ENCODE results near the gene REG4.
"Not testable (repeated sequence)": the region's sequence is repeated elsewhere in the genome, so short reads cannot be mapped to it uniquely, and the experiment has no call there.

The REG4 gene

GRCh38 chr1:119811387-119811786 lies at the start of gene REG4:
Gene REG4 (minus strand): TSS chr1:119811460. CDS start chr1:119808769, 2,691 bp downstream.
- no peaks in the 10 kb centered on the region for H3K36me3 ChIP-seq
- H4K20me1 ChIP-seq: no peaks in the 10 kb centered on the region
- TF ChIP-seq Cebpa-rat (IDR thresholded peaks at IDR 0.05): no peak

DNA sequence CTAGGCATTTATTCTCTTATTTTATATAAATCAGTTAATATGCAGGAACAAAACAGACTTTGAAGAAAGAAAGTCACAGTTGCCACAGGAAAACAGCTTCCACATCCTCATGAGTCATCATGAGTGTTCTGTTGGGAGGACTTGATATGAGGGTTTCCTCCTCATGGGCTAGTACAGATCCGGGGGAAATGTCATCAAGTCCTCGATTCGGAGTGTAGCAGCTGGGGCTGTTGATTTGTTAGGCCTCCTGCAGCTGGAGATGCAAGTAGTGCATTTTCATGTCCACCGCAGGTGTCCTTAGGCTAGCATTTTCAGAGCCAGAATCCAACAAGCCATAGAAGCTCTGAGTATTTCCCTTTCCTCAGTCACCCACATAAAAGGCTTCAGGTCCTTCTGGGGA lies 48.4 kb upstream of the REG4 start:
- Histone ChIP-seq H3K27me3 (no peaks in the 10 kb centered on the region), H3K36me3 (no peaks in the 10 kb centered on the region), H4K20me1 (no peaks in the 10 kb centered on the region), H3K4me3 (peak overlapping the region in 5 of 10 experiments; percentile 14 to 53 (median 21); a peak in 7 of 20 replicates), H3K27ac (peak overlapping the region; percentile 20 to 92 (median 80); a peak in 21 of 22 replicates), H3K4me2 (peak overlapping the region; percentile 71 to 91 (median 85)), H3K9ac (peak overlapping the region in 9 of 11 experiments; percentile 28 to 80 (median 65); a peak in 16 of 22 replicates), H3K4me1 (peaks cover 36 to 49% (median 45%) of the 10 kb centered on the region in 10 experiments), H3K9me3 (replicated peaks in 1 of 11) (peaks cover 0 to 5% (median 0%) of the 10 kb centered on the region in 11 experiments; a peak in 2 of 22 replicates)
- no peak for TF ChIP-seq Cebpa-rat (IDR thresholded peaks at IDR 0.05)

More at GRCh38 chr1:119811387-119811786, at the start of gene REG4:
- Histone ChIP-seq H3K4me2 (no peak within 1 kb of the TSS), H3K4me3 (no peak within 1 kb of the TSS), H3K9ac (no peak within 1 kb of the TSS), H3K4me1 (no peaks in the 10 kb centered on the region), H3K27ac (no peak within 1 kb of the TSS), H3K9me3 (replicated peaks in 1 of 11) (no peaks in the 10 kb centered on the region), H3K27me3 (no peaks in the 10 kb centered on the region)

GRCh38 chr1:119858556-119859214 lies 47.4 kb upstream of the REG4 start:
- H3K27ac ChIP-seq: peak overlapping the region; percentile 20 to 92 (median 80); a peak in 21 of 22 replicates
- H3K4me2 ChIP-seq: peak overlapping the region; percentile 71 to 91 (median 85)

DNA sequence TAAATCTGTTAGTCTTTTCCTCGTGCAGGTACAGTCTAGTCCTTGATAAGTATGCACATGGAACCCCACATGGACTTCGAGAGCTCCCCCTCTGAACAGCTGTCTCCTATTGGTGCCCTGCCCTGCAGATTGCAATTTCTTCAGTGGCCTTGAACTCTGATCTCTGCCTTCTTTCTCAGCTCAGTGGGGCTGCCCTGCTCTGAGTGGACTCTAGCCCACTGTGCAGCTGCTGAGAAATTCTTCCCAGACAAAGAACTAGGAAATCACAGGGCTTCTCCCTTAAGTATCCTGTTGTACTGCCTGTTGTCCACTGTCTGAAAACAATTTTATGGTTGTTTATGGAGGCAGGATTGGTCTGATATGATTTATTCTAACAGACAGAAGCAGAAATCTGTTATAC lies 46.9 kb upstream of the REG4 start:
- TF ChIP-seq Cebpa-rat (IDR thresholded peaks at IDR 0.05): no peak
- Histone ChIP-seq H3K9ac (peak overlapping the region in 6 of 11 experiments; percentile 10 to 80 (median 69); a peak in 9 of 22 replicates), H3K4me3 (no peak overlapping the region), H3K9me3 (replicated peaks in 1 of 11) (peaks cover 0 to 11% (median 6%) of the 10 kb centered on the region in 11 experiments; a peak in 11 of 22 replicates), H3K27ac (peak overlapping the region in 9 of 11 experiments; percentile 63 to 92 (median 82); a peak in 17 of 22 replicates), H3K27me3 (no peaks in the 10 kb centered on the region), H3K4me2 (peak overlapping the region; percentile 71 to 91 (median 85); a peak in 21 of 22 replicates), H3K4me1 (peaks cover 36 to 49% (median 45%) of the 10 kb centered on the region in 10 experiments), H3K36me3 (no peaks in the 10 kb centered on the region), H4K20me1 (no peaks in the 10 kb centered on the region)

More at GRCh38 chr1:119858556-119859214, 47.4 kb upstream of the REG4 start:
- H3K9ac ChIP-seq: peak overlapping the region in 9 of 11 experiments; percentile 28 to 80 (median 65); a peak in 16 of 22 replicates
- peak overlapping the region in 5 of 10 experiments; percentile 14 to 53 (median 21); a peak in 5 of 20 replicates for H3K4me3 ChIP-seq
- peaks cover 36 to 49% (median 45%) of the 10 kb centered on the region in 10 experiments for H3K4me1 ChIP-seq
- H4K20me1 ChIP-seq; H3K9me3 ChIP-seq (replicated peaks in 1 of 11); H3K27me3 ChIP-seq; H3K36me3 ChIP-seq: not testable (repeated sequence)

DNA sequence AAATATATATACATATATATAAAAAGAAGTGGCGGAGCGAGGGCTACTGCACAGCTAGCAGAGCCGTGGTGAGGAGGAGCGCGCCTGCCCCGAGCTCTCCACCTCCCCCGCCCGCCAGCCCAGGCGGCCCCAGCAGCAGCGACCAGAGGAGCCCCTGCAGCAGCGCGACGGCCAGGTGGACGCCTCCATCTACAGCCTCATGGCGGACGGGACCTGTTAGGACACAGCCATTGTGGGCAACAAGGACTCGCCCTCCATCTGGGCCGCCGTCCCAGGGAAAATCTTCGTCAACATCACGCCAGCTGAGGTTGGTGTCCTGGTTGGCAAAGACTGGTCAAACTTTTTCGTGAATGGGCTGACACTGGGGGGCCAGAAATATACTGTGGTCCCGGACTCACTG lies 41.9 kb upstream of the REG4 start:
- no peak for TF ChIP-seq Cebpa-rat (IDR thresholded peaks at IDR 0.05)
- Histone ChIP-seq H3K27ac (no peak overlapping the region), H3K4me3 (no peak overlapping the region), H4K20me1 (no peaks in the 10 kb centered on the region), H3K4me1 (peaks cover 3 to 8% (median 7%) of the 10 kb centered on the region in 10 experiments), H3K27me3 (no peaks in the 10 kb centered on the region), H3K9ac (no peak overlapping the region), H3K36me3 (no peaks in the 10 kb centered on the region), H3K9me3 (replicated peaks in 1 of 11) (peaks cover 0 to 14% (median 7%) of the 10 kb centered on the region in 11 experiments; a peak in 11 of 22 replicates), H3K4me2 (no peak overlapping the region)

- H3K4me2 ChIP-seq; H3K9ac ChIP-seq; H3K27ac ChIP-seq; H3K27me3 ChIP-seq; H3K9me3 ChIP-seq (replicated peaks in 1 of 11); H4K20me1 ChIP-seq; H3K4me3 ChIP-seq; H3K36me3 ChIP-seq: not testable (repeated sequence)
- H3K4me1 ChIP-seq: peaks cover 6 to 17% (median 15%) of the 10 kb centered on the region in 10 experiments; a peak in 16 of 20 replicates
These were observed 32.9 kb upstream of the REG4 start for GRCh38 chr1:119844206-119844605.

- H3K9ac ChIP-seq: no peak overlapping the region
- H3K27ac ChIP-seq: no peak overlapping the region
- no peaks in the 10 kb centered on the region for H3K9me3 ChIP-seq (replicated peaks in 1 of 11)
- TF ChIP-seq Cebpa-rat (IDR thresholded peaks at IDR 0.05): no peak
- no peak overlapping the region for H3K4me3 ChIP-seq
- H3K36me3 ChIP-seq: no peaks in the 10 kb centered on the region
- H3K27me3 ChIP-seq: no peaks in the 10 kb centered on the region
- H3K4me2 ChIP-seq: no peak overlapping the region
- H3K4me1 ChIP-seq: peaks cover 14 to 41% (median 33%) of the 10 kb centered on the region in 10 experiments; a peak in 19 of 20 replicates
- H4K20me1 ChIP-seq: no peaks in the 10 kb centered on the region
These were observed 30.0 kb upstream of the REG4 start for GRCh38 chr1:119841306-119841705.

- Histone ChIP-seq H3K27ac (no peak overlapping the region), H3K9ac (no peak overlapping the region), H3K36me3 (no peaks in the 10 kb centered on the region), H3K27me3 (no peaks in the 10 kb centered on the region), H4K20me1 (no peaks in the 10 kb centered on the region), H3K4me3 (no peak overlapping the region), H3K4me1 (peaks cover 14 to 47% (median 39%) of the 10 kb centered on the region in 10 experiments; a peak in 19 of 20 replicates), H3K9me3 (replicated peaks in 1 of 11) (no peaks in the 10 kb centered on the region), H3K4me2 (no peak overlapping the region)
- TF ChIP-seq Cebpa-rat (IDR thresholded peaks at IDR 0.05): no peak
These were observed 29.5 kb upstream of the REG4 start for GRCh38 chr1:119840745-119841144.

GRCh38 chr1:119838236-119838635 lies 27.0 kb upstream of the REG4 start:
- H3K4me2 ChIP-seq: peak overlapping the region in 10 of 11 experiments; percentile 2 to 40 (median 16); a peak in 10 of 22 replicates

More at GRCh38 chr1:119838236-119838635, 27.0 kb upstream of the REG4 start:
- peak in 3 of 11 experiments; percentile 14 to 30 (median 23); a peak in 3 of 22 replicates for TF ChIP-seq Cebpa-rat (IDR thresholded peaks at IDR 0.05)
- no peaks in the 10 kb centered on the region for H3K36me3 ChIP-seq
- H3K4me1 ChIP-seq: peaks cover 9 to 49% (median 40%) of the 10 kb centered on the region in 10 experiments; a peak in 19 of 20 replicates
- H3K27me3 ChIP-seq: no peaks in the 10 kb centered on the region
- H4K20me1 ChIP-seq: no peaks in the 10 kb centered on the region
- H3K9ac ChIP-seq: no peak overlapping the region
- no peak overlapping the region for H3K4me3 ChIP-seq
- H3K27ac ChIP-seq: no peak overlapping the region
- H3K9me3 ChIP-seq (replicated peaks in 1 of 11): no peaks in the 10 kb centered on the region
